Measurements from ENCODE around the gene RIMBP2.

Gene RIMBP2

DNA sequence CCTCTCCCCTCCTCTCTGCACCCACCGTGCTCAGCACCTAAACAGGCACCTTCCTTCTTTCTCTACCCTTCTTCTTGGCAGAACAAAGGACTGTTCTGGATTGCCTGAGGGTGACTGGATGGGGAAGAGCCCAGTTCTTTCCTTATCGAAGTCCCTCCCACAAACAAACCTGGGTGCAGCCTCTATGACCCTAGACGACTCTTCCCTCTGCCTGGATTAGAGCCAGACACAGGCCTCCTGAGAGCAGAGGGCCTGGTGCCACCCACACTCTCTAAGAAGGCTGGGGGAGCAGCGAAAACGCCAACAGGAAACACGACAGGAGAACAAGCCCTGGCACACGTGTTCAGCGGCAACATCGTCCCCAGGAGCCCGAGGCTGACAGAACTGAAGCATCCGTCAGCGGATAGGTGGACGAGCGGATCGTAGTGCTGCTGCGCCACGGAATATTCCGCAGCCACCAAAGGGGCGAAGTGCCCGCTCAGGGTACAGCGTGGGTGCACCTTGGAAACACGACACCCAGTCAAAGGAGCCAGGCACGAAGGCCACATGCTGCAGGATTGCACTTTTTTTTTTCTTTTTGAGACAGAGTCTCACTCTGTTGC, 38.0 kb downstream of the RIMBP2 start:
- DNase-seq, result no peak

DNA sequence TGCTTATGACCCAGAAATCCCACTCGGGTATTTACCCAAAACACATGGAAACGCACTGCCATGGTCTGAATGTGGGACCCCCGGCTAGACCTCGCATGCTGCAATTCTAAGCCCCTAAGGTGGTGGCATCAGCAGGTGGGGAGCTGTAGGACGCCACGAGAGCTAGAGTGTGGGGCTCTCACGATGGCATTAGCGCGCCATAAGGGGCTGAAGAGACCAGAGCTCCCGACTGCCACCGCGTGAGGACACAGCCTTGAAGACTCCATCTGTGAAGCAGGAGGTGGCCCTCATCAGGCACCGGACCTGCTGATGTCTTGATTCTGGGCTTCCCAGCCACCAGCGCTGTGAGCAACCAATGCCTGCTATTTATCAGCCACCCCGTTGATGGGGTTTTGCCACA, 40.3 kb downstream of the RIMBP2 start:
- no peak for DNase-seq

DNA sequence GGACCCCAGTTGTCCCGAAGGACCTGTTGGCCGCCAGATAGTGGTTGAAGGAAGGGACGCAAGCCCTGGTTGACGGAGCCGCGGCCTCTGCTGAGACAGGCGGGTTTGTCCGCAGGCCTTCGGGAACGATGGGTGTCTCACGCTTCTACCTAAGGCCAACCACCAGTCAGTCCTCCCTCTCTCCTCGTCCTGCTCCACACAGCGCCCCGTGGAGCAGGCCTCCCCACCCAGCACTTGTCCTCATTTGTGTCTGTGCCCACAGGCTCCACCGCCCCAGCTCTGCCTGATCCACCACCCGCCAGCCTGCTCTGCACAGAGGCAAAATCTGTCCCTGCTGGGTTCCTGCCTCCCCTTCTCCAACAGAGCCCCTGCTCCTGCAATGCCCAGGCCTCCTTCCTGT, 41.0 kb downstream of the RIMBP2 start:
- DNase-seq, result no peak

DNA sequence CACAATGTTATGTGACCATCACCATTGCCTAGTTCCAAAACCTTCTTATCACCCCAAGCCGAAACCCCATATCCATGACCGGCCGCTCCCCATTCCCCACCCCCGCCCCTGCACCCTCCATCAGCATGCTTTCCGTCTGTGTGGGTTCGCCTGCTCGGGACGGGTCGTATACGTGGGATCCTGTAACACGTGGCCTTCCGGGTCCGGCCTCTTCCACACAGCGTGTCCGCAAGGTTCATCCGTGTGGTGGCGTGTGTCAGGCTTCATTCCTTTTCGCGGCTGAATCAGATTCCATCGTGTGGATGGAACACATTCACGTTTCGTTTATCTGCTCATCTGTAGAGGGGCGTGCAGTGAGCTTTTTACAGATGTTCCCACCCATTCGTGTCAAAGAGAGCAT, 41.4 kb downstream of the RIMBP2 start:
- DNase-seq, result no peak

DNA sequence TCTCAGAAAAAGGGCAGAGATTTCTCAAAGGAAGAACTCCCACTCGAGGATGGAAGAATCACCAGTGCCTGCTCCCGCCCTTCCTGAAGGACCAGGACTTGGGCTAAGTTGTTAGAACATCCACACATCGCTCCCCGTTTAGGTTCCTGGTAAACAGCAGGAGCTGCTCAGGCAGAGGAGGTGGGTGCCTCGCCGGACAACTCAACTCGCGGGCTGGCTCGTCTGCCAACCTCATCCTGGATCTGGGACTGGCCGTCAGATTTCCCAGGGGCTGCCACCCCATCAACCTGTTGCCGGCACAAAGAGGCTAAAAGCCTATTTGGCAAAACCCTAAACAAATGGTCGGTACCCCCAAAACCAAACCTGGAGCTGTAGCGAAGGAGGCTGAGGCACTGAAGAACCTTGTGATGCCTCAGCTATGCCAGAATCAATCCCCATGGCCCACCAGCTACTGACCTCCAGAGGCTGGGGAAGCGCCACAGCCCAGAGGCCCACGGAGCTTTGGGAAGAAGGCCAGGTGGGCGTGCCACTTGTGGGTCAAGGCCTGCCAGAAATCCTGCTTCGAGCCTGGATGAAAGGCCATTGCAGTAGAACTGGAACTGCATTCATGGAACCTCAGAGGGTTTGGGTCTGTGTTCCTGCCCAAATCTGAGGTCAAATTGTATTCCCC, 42.9 kb downstream of the RIMBP2 start:
- DNase-seq, result no peak

DNA sequence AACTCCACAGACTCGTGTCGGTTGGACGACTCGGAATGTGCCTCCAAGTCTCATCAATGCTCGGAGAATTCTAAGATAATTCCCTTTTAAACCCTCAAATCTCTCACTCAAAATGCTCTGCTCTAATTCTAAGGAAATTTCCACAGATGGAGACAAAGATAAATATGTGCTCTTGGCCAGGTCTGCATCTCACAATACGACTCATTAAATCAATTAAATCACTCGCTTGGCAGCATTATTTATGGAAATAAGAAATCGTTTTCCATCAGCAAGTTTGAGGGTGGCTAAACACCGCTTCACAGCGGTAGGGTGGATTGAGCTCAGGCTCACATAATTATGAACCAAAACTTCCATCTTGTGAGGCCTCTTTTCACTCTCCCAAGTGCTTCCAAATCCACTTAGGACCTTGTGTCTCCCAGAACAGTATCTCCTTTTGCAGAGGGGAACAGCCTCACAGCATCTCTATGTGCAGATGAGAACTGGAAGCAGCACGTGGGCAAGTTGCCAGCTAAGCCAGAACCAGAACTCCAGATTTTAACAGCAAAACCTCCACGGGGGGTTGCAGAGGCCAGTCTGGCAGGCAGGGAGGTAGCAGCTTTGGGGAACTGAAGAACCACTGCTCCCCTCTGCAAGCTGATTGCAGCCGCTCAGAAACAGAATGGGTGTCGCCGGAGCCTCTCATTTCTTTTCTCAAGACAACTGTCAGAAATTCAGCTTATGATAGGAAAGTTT, 43.8 kb downstream of the RIMBP2 start:
- no peak for DNase-seq

DNA sequence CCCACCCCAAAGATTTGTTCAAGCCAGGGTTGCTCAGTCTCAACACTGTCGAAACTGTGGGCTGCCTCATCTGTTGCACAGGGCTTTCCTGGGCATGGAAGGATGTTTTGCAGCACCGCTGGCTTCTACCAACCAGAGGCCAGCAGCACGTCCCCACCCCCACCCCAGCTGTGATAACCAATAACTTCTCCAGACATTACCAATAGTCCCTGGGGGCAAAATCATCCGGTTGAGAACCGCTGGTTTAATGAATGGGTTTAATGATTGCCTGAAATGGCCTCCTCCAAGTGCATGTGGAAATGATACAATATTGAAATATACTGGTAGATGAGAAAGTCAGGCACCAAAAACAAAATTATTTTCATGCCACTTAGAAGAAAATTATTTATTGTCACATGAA, 44.5 kb downstream of the RIMBP2 start:
- no peak for DNase-seq

DNA sequence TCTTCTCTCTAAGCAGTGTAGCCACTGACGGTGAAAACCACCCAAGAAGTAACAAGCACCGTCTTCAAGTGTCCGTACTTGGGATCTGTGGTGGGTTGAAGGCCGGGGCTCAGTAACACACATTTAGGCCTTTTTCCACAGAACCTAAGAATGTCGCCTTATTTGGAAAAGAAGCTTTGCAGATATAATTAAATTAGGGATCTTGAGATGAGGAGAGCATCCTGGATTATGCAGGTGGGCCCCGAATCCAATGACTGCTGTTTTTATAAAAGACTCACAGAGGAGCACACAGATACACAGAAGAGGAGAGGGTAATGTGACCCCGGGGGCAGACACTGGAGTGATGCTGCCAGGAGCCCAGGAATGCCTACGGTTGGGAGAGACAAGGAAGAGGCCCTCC, 46.3 kb downstream of the RIMBP2 start:
- DNase-seq, result no peak

DNA sequence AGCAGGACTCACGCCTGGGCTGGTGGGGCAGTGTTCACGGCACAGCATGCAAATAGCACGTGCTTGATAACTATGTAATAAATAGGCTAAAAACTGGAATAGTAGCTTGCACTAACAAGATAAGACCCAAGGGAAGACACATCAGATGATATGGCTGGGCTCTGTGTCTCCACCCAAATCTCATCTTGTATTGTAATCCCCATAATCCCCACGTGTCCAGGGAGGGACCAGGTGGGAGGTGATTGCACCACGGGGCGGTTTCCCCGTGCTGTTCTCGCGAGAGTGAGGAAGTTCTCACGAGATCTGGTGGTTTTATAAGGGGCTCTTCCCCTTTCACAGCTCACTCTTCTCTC, 46.9 kb downstream of the RIMBP2 start:
- no peak for DNase-seq

DNA sequence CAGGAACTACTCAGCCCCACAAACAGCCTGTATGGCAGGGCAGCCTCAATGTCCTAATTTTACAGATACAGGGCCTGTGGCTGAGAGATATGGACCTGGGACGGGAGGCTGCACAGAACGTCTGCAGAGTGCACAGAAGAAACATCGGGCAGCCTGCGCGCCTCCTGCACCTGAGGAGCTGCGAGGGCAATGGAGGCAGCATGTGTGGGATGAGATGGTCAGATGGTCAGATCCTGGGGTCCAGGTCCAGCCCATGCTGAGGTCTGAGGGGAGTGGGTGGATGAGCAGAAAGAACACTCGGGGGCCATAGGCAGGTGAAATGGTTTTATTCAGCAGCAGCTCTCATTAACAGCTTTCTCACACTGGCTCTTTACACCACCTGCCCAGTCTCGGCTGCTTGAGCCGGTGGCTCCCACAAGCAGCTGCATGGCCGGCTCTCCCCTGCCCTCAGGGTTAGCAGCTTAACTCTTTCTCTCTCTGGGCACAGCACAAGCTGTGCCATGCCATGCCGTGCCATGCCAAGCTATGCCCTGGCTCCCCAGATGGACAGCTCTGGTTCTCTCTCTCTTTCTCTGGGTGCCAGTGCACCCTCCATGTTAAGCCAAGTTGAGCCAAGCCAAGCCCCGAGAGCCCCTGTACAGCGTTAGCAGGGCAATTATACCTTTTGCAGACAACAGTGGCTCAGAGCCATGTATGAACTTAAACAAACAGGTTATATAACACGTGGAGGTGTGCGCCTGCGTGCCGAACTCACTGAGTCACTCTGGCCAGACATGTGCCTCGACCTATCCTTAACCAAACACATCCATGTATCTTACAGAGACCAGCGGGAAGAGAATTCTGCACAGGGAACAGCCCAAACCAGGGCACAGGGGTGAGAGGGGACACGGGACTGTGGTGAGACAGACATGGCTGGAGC, 47.6 kb downstream of the RIMBP2 start:
- DNase-seq, result no peak

DNA sequence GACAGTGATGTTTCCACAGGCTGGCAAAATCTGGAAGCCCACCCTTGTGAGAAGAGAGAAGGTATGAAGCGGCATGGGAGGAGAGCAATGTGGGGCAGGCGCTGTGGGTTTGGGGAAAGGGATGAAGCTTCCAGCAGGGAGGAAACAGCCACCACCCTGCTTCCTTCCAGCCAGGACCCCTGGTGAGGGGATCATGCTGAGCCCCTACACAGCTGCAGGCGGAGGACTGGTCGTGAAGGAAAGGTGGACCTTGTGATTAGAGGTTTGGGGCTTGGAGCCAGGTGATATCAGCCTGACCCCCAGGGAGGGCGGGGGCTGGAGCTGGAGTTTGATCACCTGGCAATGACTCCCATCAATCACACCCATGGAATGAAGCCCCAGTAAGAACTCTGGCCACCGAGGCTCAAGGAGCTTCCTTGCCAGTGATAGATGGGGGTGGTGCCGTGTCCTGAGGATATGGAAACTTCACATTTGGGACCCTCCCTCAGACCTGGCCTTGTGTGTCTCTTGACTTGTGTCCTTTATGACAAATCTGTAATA, 48.6 kb downstream of the RIMBP2 start:
- DNase-seq, result no peak

DNA sequence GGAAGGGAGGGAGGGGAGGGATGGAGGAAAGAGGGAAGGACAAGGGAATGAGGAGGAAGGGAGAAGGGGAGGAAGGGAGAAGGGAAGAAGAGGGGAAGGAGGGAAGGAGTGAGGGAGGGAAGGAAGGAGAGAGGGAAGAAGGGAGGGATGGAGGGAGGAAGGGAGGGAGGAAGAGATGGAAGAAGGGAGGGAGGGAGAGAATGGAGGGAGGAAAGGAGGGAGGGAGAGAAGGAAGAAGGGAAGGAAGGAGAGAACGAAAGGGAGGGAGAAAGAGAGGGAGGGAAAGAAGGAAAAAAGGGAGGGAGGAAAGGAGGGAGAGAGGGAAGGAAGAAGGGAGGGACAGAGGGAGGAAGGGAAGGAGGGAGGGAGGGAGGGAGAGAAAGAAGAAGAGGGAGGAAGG, 49.5 kb downstream of the RIMBP2 start:
- DNase-seq, result no peak

DNA sequence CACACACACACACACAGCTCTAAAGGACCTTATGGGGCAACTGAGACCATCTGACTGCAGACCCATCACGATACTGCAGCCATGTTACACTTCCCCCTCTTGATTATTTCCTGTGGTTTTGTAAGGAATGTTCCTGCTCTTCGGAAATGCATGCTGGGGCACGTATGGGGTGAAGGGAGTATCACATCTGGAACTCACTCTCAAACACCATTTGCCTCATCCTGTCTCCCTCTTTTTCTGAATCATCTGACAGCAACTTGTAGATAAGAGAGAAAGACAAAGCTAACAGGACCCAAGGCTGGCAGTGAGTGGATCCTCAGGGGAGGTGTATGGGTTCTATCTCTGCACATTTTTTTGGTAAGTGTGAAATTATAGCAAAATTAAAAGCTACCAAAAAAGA, 50.3 kb downstream of the RIMBP2 start:
- DNase-seq, result no peak

DNA sequence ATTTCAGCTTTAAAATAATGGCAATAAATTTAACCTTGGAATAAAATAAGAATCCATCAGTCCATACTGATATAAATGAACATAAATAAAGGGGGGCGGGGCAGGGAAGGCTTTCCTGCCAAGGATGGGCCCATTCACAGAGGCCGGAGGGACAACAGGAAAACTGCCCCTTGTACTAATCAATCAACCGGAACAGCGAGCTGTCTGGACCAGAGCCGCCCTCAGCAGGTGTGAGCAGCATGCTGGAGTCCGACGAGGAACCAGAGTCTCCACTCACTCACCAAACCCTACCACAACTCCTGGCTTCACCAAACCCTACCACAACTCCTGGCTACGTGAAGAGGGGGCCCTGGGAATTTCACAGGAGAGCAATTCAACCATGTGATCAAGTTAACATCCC, 51.3 kb downstream of the RIMBP2 start:
- no peak for DNase-seq

DNA sequence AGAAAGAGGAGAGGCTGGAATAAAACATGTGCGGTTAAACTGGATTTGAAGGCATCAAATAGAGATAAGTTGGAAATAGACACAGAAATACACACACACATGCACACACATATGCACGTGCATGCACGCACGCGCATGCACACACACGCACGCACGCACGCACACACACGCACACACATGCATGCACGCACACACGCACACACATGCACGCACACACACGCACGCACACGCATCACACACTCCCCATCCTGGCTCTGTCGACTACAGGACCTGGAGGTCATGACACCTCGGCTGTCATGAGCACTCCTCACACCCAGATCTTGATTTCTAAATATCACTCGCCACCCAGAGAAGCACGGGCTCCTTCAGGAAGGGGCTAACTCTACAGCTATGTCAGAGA, 51.8 kb downstream of the RIMBP2 start:
- DNase-seq, result no peak

DNA sequence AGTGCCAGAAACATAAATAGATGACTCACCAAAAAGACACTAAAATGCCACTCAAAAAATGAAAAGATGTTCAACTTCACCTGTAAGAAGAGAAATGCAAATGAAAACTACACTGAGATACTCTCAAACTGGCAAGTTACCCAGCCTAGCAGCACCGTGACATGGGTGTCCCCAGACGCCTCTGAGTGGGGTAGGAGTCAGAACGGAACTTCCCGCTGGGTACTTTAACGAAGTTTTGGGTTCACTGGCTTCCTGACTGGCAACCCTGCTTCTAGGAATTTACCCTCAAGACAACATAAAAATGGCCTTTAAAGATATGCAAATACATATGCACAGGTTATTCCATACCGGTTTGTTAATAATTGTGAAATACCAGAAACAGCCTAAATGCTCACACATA, 52.6 kb downstream of the RIMBP2 start:
- no peak for DNase-seq

DNA sequence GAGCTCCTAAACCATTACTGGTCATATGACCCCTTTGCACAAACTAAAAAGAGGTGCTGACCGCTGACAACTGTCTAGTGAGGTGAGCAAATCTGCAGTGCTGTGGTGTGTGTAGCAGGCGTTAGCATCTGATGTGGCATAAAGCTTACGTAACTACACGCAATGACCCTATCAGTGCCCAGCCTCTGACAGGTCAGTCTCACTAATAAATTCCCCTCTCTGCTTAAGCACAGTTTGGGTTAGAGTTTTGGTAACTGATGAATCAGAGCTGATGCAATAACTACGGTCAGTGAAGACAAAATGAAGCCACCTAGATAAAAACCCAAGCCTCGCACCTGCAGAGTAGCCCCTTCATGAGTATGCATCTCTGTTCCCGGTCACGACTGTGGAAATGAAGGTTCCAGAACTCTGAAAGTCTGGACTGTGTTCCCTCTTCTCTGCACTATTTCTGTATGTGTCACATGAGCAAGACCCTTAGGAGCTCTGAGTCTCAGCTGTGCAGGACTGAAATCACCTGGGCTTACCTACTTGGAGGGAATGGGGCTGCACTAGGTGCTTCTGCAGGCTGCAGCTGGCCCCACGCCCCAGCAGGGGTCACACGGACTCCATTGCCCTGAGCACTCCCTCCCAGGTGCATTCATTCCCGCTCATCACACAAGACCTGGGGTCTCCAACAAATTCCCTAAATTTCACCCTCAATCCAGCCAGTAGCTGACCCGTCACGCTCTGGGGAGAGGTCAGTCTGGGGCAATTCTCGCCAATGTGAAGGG, 54.4 kb downstream of the RIMBP2 start:
- DNase-seq, result no peak

DNA sequence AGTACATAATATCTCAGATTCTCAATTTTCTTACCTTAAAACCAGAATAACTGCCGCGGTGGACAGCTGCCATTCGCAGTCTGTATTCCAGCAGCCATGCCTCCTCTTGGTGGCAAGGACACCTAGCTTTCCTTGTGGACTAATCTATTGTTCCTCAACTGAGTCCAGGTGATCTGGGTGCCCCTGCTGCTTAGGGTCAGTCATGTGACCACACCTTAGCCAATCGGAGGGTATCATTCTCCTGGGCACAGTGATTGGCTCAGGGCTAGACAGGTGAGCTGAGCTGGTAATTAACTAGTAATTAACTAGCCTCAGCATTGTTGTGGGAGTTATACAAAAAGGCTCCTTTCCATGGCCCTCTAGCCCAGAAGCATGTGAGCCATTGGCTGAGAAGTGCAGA, 55.0 kb downstream of the RIMBP2 start:
- no peak for DNase-seq

DNA sequence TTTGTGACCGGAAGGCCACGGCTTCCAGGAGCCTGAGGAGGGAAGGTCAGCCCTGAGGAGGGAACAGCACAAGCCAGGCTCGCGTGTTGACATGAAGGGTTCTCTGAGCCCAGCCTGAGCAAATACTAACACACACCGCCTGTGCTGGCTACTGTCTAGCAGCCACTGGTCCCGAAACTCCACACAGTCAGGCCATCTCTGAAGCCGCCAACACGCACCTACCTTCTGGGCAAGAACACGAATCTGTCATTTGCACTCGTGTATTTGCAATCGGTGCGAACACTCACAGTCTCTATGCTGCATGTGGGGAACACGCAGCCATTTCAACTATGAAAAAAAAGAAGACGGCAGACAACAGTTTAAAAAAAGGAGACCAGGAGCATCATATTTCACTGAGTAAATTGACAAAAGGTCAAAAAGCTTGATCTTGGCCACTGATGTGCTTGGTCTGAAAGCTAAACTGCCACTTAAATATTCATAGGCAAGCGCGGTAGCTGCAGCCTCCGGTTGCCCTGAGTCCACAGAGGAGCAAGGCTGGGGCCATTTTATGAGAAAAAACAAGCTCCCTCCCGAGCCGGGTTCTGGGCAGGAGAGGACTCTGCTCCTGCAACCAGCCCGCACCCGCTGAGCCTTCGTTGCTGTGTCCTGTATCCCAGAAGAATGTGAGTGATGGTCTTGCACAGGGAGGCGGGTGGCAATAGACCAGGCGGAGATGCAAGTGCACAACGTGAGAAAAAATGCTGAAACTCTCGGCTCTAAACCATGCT, 57.8 kb downstream of the RIMBP2 start:
- DNase-seq, result no peak

DNA sequence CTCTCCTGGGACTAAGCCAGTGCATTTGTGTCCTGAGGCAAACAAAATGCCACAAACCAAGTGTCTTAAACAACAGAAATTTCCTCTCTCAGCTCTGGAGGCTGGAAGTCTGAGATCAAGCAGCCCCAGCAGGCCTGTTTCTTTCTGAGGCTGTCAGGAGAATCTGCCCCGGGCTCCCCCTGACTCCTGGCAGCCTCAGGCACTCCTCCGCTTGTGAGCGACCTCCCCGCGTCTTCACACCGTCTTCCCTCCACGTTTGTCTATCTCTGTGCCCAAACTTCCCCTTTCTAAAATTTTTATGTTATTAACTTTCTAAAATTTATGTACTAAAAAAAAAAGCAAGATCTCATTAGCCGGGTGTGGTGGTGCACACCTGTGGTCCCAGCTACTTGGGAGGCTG, 59.7 kb downstream of the RIMBP2 start:
- DNase-seq, result no peak

DNA sequence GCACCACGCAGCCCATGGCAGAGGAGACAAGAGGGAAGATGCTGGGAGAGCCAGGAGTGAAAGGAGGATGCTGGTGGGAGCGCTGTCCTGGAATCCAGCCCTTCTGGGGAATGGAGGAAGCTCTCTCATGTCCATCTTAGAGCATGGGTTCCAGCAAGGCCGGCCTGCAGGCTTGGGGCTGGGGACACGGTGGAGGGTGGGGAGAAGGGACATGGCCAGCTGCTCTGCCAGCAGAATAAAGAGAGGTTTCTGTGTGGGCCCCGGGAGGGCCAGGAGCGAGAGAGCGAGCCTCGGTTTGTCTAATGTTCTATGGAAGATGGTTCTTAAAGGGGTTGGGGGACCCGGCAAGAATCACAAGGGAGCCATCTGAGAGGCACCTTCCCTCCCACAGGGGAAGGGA, 60.2 kb downstream of the RIMBP2 start:
- DNase-seq, result no peak

DNA sequence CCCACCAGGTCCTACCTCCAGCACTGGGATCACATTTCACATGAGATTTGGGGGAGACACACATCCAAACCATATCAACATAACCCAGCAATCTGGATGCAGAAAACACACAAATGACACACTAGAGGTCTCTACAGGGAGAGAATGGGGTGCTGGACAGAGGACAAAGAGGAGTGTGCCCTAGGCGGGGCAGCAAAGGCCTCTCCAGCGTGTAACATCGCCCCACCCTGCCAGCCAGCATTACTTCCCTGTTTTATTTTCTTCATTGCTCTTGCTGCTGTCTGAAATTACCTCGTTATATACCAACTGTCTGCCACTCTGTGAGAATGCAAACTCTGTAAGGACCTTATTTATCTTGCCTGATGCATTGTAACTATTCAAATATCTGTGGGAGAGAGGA, 61.1 kb downstream of the RIMBP2 start:
- no peak for DNase-seq

Data from activated CD4-positive, alpha-beta T cell treated with anti-CD3 and anti-CD28 coated beads, Interleukin-2, amount 50 U/mL, for 1 hour (primary cell).